Testis (tissue), 3 donors: ENCODE measurements around the gene SENP1. TPM values are rescaled to one million over a fixed set of nuclear protein-coding genes. Genes with fewer than 3 reads are reported as not detected.

ENCODE experiments used
- DNase-seq: peaks from one replicate; pipeline ENCODE4 v3.0.0-alpha.2; 2019
- H3K27ac ChIP-seq, 2 donors: fragments of 200-600 bp; sonication (generic); one replicate each; pipeline ENCODE4 v1.5.1; 2019
- H3K27me3 ChIP-seq: fragments of 200-600 bp; sonication (generic); one replicate; pipeline ENCODE4 v1.5.1; 2019
- H3K36me3 ChIP-seq: fragments of 200-600 bp; sonication (generic); one replicate; pipeline ENCODE4 v1.5.1; 2017; ENCODE audit warnings: low read depth; ENCODE audit errors: missing control alignments
- H3K4me1 ChIP-seq: fragments of 200-600 bp; sonication (generic); one replicate; pipeline ENCODE4 v1.5.1; 2019
- H3K4me3 ChIP-seq, 2 donors: fragments of 200-600 bp; sonication (generic); one replicate each; pipeline ENCODE4 v1.5.1; 2017 to 2019
- H3K9me3 ChIP-seq: fragments of 200-600 bp; sonication (generic); one replicate; pipeline ENCODE4 v1.5.1; 2017
- CTCF ChIP-seq, 3 experiments: fragments of 450-650 bp in 2 of 3; fragments of 200-600 bp in 1 of 3; sonication (generic) in 1 of 3; IDR thresholded peaks; one replicate each; pipeline ENCODE4 v1.5.1; 2016 to 2019; ENCODE audit warnings: antibody characterized with exemption in 3 of 3, mild to moderate bottlenecking in 2 of 3, moderate library complexity in 1 of 3
- POLR2A ChIP-seq: fragments of 450-650 bp; IDR thresholded peaks from one replicate; pipeline ENCODE4 v1.6.1; 2017; ENCODE audit warnings: antibody characterized with exemption, mild to moderate bottlenecking, moderate library complexity
- WGBS, 2 donors: methylation state at CpG; one replicate each; pipeline ENCODE4 v1.1.5; 2018; 5-methylcytosine and 5-hydroxymethylcytosine counted together
- intact Hi-C: fragments of 100-400 bp; cut with DNase I; formaldehyde crosslinking; loops from one replicate; pipeline ENCODE4 v1.15.1; 2023; ENCODE audit warnings: low total_unique reads
- microRNA-seq, 2 donors: library from miRNA; unstranded; fragments of <30 nt; microRNA quantifications; one replicate each; pipeline ENCODE4, GENCODE V29; 2016; ENCODE audit warnings: borderline number of aligned reads in 2 of 2, borderline replicate concordance in 1 of 2
- polyA plus RNA-seq: library from polyadenylated mRNA; stranded (reverse); fragments of 350-450 nt; fragmentation: Illumina TruSeq; extraction: RNeasy Lipid Tissue Mini Kit (QIAGEN cat#74804); gene quantifications from one replicate; pipeline ENCODE4 v1.2.3, GENCODE V29; 2014; ENCODE audit warnings: low read depth, low replicate concordance; ENCODE audit not compliant: insufficient read depth
- small RNA-seq, 2 donors: library from RNA; depleted of rRNA; stranded (forward); fragments of <200 nt; gene quantifications; one replicate each; pipeline ENCODE3, GENCODE V24; 2016
- total RNA-seq, 2 donors: library from RNA; depleted of rRNA; stranded (reverse); fragments of >200 nt; gene quantifications; one replicate each; pipeline ENCODE4 v1.2.3, GENCODE V29; 2016

SENP1 gene
- total and polyA plus RNA-seq, 3 donors from 2014 or later: 84.2 to 148 (median 105) TPM

- 35 to 48% methylated on average over 4 of the region's 4 CpGs for WGBS, 2 donors
- Histone ChIP-seq H3K27me3 (no peaks in the 10 kb centered on the region), H3K9me3 (no peaks in the 10 kb centered on the region), H3K36me3 (no peaks in the 10 kb centered on the region), H3K27ac (no peak overlapping the region), H3K4me3 (no peak overlapping the region), H3K4me1 (no peaks in the 10 kb centered on the region)
- intact Hi-C loops: no loop called here
- DNase-seq: no peak
- TF ChIP-seq CTCF (IDR thresholded peaks at IDR 0.05) (no peak), POLR2A (no peak)
Observed at GRCh38 chr12:47995981-47996401, 109.9 kb downstream of the SENP1 start.

- Histone ChIP-seq H3K36me3 (no peaks in the 10 kb centered on the region), H3K4me1 (peaks cover under 1% of the 10 kb centered on the region), H3K4me3 (no peak overlapping the region), H3K27me3 (no peaks in the 10 kb centered on the region), H3K9me3 (no peaks in the 10 kb centered on the region), H3K27ac (no peak overlapping the region)
- 96 to 98% methylated on average over 3 to 5 of the region's 5 CpGs for WGBS, 2 donors
- DNase-seq: no peak
- TF ChIP-seq POLR2A (no peak), CTCF (IDR thresholded peaks at IDR 0.05) (no peak)
- intact Hi-C loops: no loop called here
Observed at GRCh38 chr12:47993491-47993890, 112.4 kb downstream of the SENP1 start.

Small RNAs within 50 kb of the gene (microRNA-seq; reads per million reads assigned to microRNA genes)
- gene MIR6505: 3.5 to 4.8 reads per million in 2 donors

Small RNAs within 50 kb of the gene (small RNA-seq; reads per million reads assigned to genes)
- gene MIR6505 (0.09 reads per million in 2 donors), gene RNU6-1203P (0 reads per million in 2 donors)

Other genes with a start within 250 kb of the SENP1 start
- gene VDR, start 201.1 kb downstream of the SENP1 start, total RNA-seq: 1 to 10 TPM; 1.4 to 2.9 TPM
- gene VDR, start 201.1 kb downstream of the SENP1 start, polyA plus RNA-seq: 3.7 TPM
- gene TMEM106C, start 142.5 kb downstream of the SENP1 start, total RNA-seq: 10 to 100 TPM; 63.5 to 91.1 TPM
- gene TMEM106C, start 142.5 kb downstream of the SENP1 start, polyA plus RNA-seq: 132 TPM
- gene COL2A1, start 101.6 kb downstream of the SENP1 start, total RNA-seq: 1 to 10 TPM; 1.8 to 8.0 TPM
- 2.8 TPM for gene COL2A1, start 101.6 kb downstream of the SENP1 start, polyA plus RNA-seq
- gene PFKM, start 13.3 kb upstream of the SENP1 start, total RNA-seq: 100 to 1,000 TPM in 1 of 2 donors, 10 to 100 TPM in 1; 99.6 to 104 TPM
- gene PFKM, start 13.3 kb upstream of the SENP1 start, polyA plus RNA-seq: 190 TPM
- gene ASB8, start 51.4 kb upstream of the SENP1 start, total RNA-seq: 10 to 100 TPM; 34.7 to 55.4 TPM
- 46.8 TPM for gene ASB8, start 51.4 kb upstream of the SENP1 start, polyA plus RNA-seq
- 1 to 10 TPM; 6.9 to 8.0 TPM for gene CCDC184, start 77.6 kb upstream of the SENP1 start, total RNA-seq
- gene CCDC184, start 77.6 kb upstream of the SENP1 start, polyA plus RNA-seq: 7.8 TPM
- not detected for gene OR10AD1, start 97.2 kb upstream of the SENP1 start, total RNA-seq
- 0.66 TPM for gene OR10AD1, start 97.2 kb upstream of the SENP1 start, polyA plus RNA-seq
- 10 to 100 TPM; 40.1 to 53.3 TPM for gene ZNF641, start 244.8 kb upstream of the SENP1 start, total RNA-seq
- 27.2 TPM for gene ZNF641, start 244.8 kb upstream of the SENP1 start, polyA plus RNA-seq